Measurements from ENCODE around the gene MBNL2. TPM values are rescaled to one million over a fixed set of nuclear protein-coding genes. Genes with fewer than 3 reads are reported as not detected.

Gene MBNL2
- total RNA-seq, 3 donors from 2014 or later (not counting 1 experiment from before 2014, with no cell fraction given) = 30.9 to 38.3 (median 33.1) TPM

DNA sequence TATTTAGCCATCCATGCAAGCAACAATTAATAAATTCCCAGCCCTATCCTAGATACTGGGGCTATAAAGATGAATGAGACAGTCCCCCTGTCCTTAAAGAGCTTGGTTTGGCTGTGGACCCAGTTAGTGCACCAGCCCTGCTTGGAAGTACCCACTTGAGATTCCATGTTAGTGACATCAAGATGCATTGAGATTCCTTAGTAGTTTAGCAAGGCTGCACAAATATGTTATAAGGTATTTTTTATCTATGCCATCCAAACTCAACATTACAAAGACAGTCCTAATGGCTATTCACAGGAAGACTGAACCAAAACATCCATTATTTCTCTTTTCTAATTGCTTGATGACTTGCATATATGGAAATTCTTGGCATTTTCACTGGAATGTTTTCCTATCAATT, 163.0 kb downstream of the MBNL2 start:
- TF ChIP-seq, protein P1, sequence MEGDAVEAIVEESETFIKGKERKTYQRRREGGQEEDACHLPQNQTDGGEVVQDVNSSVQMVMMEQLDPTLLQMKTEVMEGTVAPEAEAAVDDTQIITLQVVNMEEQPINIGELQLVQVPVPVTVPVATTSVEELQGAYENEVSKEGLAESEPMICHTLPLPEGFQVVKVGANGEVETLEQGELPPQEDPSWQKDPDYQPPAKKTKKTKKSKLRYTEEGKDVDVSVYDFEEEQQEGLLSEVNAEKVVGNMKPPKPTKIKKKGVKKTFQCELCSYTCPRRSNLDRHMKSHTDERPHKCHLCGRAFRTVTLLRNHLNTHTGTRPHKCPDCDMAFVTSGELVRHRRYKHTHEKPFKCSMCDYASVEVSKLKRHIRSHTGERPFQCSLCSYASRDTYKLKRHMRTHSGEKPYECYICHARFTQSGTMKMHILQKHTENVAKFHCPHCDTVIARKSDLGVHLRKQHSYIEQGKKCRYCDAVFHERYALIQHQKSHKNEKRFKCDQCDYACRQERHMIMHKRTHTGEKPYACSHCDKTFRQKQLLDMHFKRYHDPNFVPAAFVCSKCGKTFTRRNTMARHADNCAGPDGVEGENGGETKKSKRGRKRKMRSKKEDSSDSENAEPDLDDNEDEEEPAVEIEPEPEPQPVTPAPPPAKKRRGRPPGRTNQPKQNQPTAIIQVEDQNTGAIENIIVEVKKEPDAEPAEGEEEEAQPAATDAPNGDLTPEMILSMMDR (IDR thresholded peaks at IDR 0.05) = no peak
- ATAC-seq = no peak
- intact Hi-C loops (cut with micrococcal nuclease) = no loop called here
- Histone ChIP-seq H3K9me3 (ENCODE audit: control insufficient read depth, insufficient read depth, low read length) (no peaks in the 10 kb centered on the region), H3K36me3 (ENCODE audit: control insufficient read depth, insufficient read depth, low read length) (peaks cover 3% of the 10 kb centered on the region), H3K27me3 (ENCODE audit: control insufficient read depth, insufficient read depth, low read length) (no peaks in the 10 kb centered on the region), H3K4me3 (ENCODE audit: low read length) (no peak overlapping the region), H3K27ac (ENCODE audit: low read length) (no peak overlapping the region), H3K4me1 (ENCODE audit: control insufficient read depth, insufficient read depth, low read length) (peaks cover 10% of the 10 kb centered on the region)
- no peak for DNase-seq
- H3K4me3 Mint-ChIP-seq = no peak overlapping the region
- H3K9me3 Mint-ChIP-seq = no peaks in the 10 kb centered on the region
- H3K27me3 Mint-ChIP-seq (ENCODE audit: low read depth in 2 of 2) = no peaks in the 10 kb centered on the region
- peaks cover 7% of the 10 kb centered on the region for H3K36me3 Mint-ChIP-seq
- H3K27ac Mint-ChIP-seq = no peak overlapping the region
- H3K4me1 Mint-ChIP-seq = peaks cover 19 to 29% of the 10 kb centered on the region in 2 donors

GRCh38 chr13:97385854-97386253, 163.7 kb downstream of the MBNL2 start:
- TF ChIP-seq, protein P1 (IDR thresholded peaks at IDR 0.05) = no peak
- Mint-ChIP-seq H3K27ac (no peak overlapping the region), H3K27me3 (ENCODE audit: low read depth in 2 of 2) (no peaks in the 10 kb centered on the region), H3K4me1 (peaks cover 19 to 29% of the 10 kb centered on the region in 2 donors), H3K9me3 (no peaks in the 10 kb centered on the region), H3K36me3 (peaks cover 7% of the 10 kb centered on the region), H3K4me3 (no peak overlapping the region)
- Histone ChIP-seq H3K36me3 (ENCODE audit: control insufficient read depth, insufficient read depth, low read length) (peaks cover 3% of the 10 kb centered on the region), H3K4me3 (ENCODE audit: low read length) (no peak overlapping the region), H3K4me1 (ENCODE audit: control insufficient read depth, insufficient read depth, low read length) (peaks cover 10% of the 10 kb centered on the region), H3K27me3 (ENCODE audit: control insufficient read depth, insufficient read depth, low read length) (no peaks in the 10 kb centered on the region), H3K27ac (ENCODE audit: low read length) (no peak overlapping the region), H3K9me3 (ENCODE audit: control insufficient read depth, insufficient read depth, low read length) (no peaks in the 10 kb centered on the region)
- 100% methylated on average over 3 of the region's 3 CpGs for WGBS (ENCODE audit: insufficient coverage)
- intact Hi-C loops (cut with micrococcal nuclease) = no loop called here
- ATAC-seq (no peak), DNase-seq (no peak)

DNA sequence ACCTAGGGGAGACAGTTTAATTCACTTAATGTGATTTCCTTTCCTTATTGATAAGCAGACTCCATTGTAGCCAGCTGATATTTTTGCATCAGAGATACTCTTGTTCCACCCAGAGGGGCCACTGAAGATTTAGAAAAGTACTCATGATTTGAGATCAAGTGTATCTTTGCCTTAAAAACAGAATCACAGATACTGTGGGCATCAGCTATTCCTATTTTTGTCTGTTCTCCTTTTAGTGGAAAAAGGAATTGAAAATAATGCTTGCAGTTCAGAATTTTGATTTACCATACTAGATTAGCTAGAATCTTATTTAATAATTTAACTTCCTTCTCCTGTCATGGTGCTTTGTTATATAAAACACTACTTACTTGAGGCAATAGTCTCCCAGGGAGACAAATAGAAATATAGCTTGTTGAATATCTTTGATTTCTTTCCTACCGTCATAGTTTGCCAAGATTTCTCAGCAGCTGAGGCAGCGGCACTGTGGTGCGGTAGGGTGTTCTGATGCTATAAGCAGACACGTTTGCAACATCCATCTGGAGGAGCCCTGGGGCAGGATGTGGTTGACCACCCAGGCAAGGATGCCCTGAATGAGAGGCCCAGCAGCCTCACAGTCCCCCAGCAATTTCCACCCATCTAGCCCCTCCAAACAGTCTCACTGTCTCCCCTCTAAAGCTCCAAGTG, 164.8 kb downstream of the MBNL2 start:
- peaks cover 7% of the 10 kb centered on the region for H3K36me3 Mint-ChIP-seq
- peaks cover 10% of the 10 kb centered on the region for H3K36me3 ChIP-seq (ENCODE audit: control insufficient read depth, insufficient read depth, low read length)
- H3K27ac ChIP-seq (ENCODE audit: low read length) = no peak overlapping the region
- no peaks in the 10 kb centered on the region for H3K9me3 Mint-ChIP-seq
- intact Hi-C loops (cut with micrococcal nuclease) = no loop called here
- H3K4me3 Mint-ChIP-seq = peak overlapping the region; percentile 9
- peaks cover 10% of the 10 kb centered on the region for H3K4me1 ChIP-seq (ENCODE audit: control insufficient read depth, insufficient read depth, low read length)
- TF ChIP-seq, protein P1 (IDR thresholded peaks at IDR 0.05) = no peak
- DNase-seq (peak in 1 of 2 donors; percentile 24), ATAC-seq (peak in 2 of 3 donors; percentile 61 to 70)
- 8% methylated on average over 4 of the region's 4 CpGs for WGBS (ENCODE audit: insufficient coverage)
- H3K4me3 ChIP-seq (ENCODE audit: low read length) = no peak overlapping the region
- no peaks in the 10 kb centered on the region for H3K9me3 ChIP-seq (ENCODE audit: control insufficient read depth, insufficient read depth, low read length)
- no peaks in the 10 kb centered on the region for H3K27me3 Mint-ChIP-seq (ENCODE audit: low read depth in 2 of 2)
- H3K27ac Mint-ChIP-seq = peak overlapping the region in 1 of 2 donors; percentile 51
- H3K27me3 ChIP-seq (ENCODE audit: control insufficient read depth, insufficient read depth, low read length) = no peaks in the 10 kb centered on the region
- peaks cover 19 to 29% of the 10 kb centered on the region in 2 donors for H3K4me1 Mint-ChIP-seq

DNA sequence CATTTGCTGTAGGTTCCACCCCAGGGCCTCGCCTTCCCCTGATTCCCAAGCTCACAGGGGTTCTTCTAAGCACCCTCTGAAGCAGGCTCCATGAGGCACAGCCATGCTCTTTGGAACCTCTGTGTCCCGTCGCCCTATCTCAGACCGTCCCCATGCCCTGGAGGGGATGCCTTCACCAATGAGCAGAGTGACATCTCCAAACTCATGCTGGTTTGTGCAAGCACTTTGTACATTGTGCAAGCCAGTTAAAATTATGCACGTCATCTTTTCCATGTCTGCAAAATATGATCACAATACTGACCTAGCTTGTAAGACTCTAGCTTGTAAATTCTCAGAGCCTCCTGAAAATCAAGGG, 165.3 kb downstream of the MBNL2 start:
- WGBS (ENCODE audit: insufficient coverage) = 80% methylated on average over 5 of the region's 5 CpGs
- no peaks in the 10 kb centered on the region for H3K9me3 Mint-ChIP-seq
- intact Hi-C loops (cut with micrococcal nuclease) = no loop called here
- TF ChIP-seq, protein P1 (IDR thresholded peaks at IDR 0.05) = no peak
- no peak overlapping the region for H3K27ac ChIP-seq (ENCODE audit: low read length)
- H3K36me3 Mint-ChIP-seq = peaks cover 6% of the 10 kb centered on the region
- H3K9me3 ChIP-seq (ENCODE audit: control insufficient read depth, insufficient read depth, low read length) = no peaks in the 10 kb centered on the region
- H3K4me1 ChIP-seq (ENCODE audit: control insufficient read depth, insufficient read depth, low read length) = peaks cover 10% of the 10 kb centered on the region
- H3K36me3 ChIP-seq (ENCODE audit: control insufficient read depth, insufficient read depth, low read length) = peaks cover 10% of the 10 kb centered on the region
- ATAC-seq (peak in 1 of 3 donors; percentile 44), DNase-seq (no peak)
- H3K4me3 Mint-ChIP-seq = peak overlapping the region; percentile 9
- H3K27ac Mint-ChIP-seq = peak overlapping the region in 1 of 2 donors; percentile 51
- no peak overlapping the region for H3K4me3 ChIP-seq (ENCODE audit: low read length)
- no peaks in the 10 kb centered on the region for H3K27me3 ChIP-seq (ENCODE audit: control insufficient read depth, insufficient read depth, low read length)
- H3K4me1 Mint-ChIP-seq = peaks cover 19 to 29% of the 10 kb centered on the region in 2 donors
- no peaks in the 10 kb centered on the region for H3K27me3 Mint-ChIP-seq (ENCODE audit: low read depth in 2 of 2)
